PC-9 (cell line): ENCODE data around the gene LGALS7B. TPM values are rescaled to one million over a fixed set of nuclear protein-coding genes. Genes with fewer than 3 reads are reported as not detected.
"Not testable (repeated sequence)": the region's sequence is repeated elsewhere in the genome, so short reads cannot be mapped to it uniquely, and the experiment has no call there.

Source experiments
- BruUV-seq: library from RNA; stranded (reverse); fragments of 400-500 nt; replicated peaks from 2 replicates; lab custom pipeline; 2021; lab: Mats Ljungman, UMichigan
- CTCF ChIA-PET: fragments of 300-600 bp; sonication (Branson Sonifier 250); formaldehyde crosslinking; loops from one replicate; lab custom pipeline; 2022; ENCODE audit warnings: antibody characterized with exemption; lab: Charles Lee
- POLR2A ChIA-PET: fragments of 300-600 bp; sonication (Branson Sonifier 250); formaldehyde crosslinking; loops from one replicate; lab custom pipeline; 2022; ENCODE audit warnings: antibody characterized with exemption; ENCODE audit not compliant: unreplicated experiment; lab: Charles Lee
- DNase-seq, 2 experiments: peaks; one replicate each; pipeline versions ENCODE4 v3.0.0 to v3.0.0-alpha.2; 2015 to 2022; ENCODE audit warnings: mixed read lengths in 1 of 2
- H2AFZ ChIP-seq: fragments of 200-600 bp; sonication (generic); 2 replicates; pipeline ENCODE4 v1.8.1; 2017; ENCODE audit warnings: antibody characterized with exemption
- H3F3A ChIP-seq: fragments of 200-600 bp; sonication (generic); 2 replicates; pipeline ENCODE4 v1.8.1; 2017; ENCODE audit warnings: antibody characterized with exemption, mild to moderate bottlenecking, low read depth; ENCODE audit not compliant: insufficient read depth
- H3K27ac ChIP-seq: fragments of 200-600 bp; sonication (generic); 2 replicates; pipeline ENCODE4 v1.6.1; 2016; ENCODE audit warnings: mixed run types
- H3K27me3 ChIP-seq: fragments of 200-600 bp; sonication (generic); 2 replicates; pipeline ENCODE4 v1.6.1; 2016; ENCODE audit warnings: low read depth, mixed run types; ENCODE audit not compliant: insufficient read depth
- H3K36me3 ChIP-seq: fragments of 200-600 bp; sonication (generic); 2 replicates; pipeline ENCODE4 v1.6.1; 2016; ENCODE audit warnings: low read depth, mixed run types
- H3K4me1 ChIP-seq: fragments of 200-600 bp; sonication (generic); replicated peaks from 2 replicates; pipeline ENCODE4 v1.6.1; 2016; ENCODE audit warnings: mixed run types; ENCODE audit not compliant: insufficient read depth
- H3K4me2 ChIP-seq: fragments of 200-600 bp; sonication (generic); 2 replicates; pipeline ENCODE4 v1.6.1; 2017; ENCODE audit warnings: mixed run types
- H3K4me3 ChIP-seq: fragments of 200-600 bp; sonication (generic); 2 replicates; pipeline ENCODE4 v1.6.1; 2016; ENCODE audit warnings: mixed run types
- H3K79me2 ChIP-seq: fragments of 200-600 bp; sonication (generic); 2 replicates; pipeline ENCODE4 v1.6.1; 2017; ENCODE audit warnings: low read depth, mixed run types
- H3K9me2 ChIP-seq: fragments of 200-600 bp; sonication (generic); 2 replicates; pipeline ENCODE4 v1.8.1; 2017; ENCODE audit warnings: mild to moderate bottlenecking; ENCODE audit not compliant: insufficient read depth
- H3K9me3 ChIP-seq: fragments of 200-600 bp; sonication (generic); 2 replicates; pipeline ENCODE4 v1.8.1; 2016; ENCODE audit warnings: low read depth; ENCODE audit not compliant: insufficient read depth
- H4K20me1 ChIP-seq: fragments of 200-600 bp; sonication (generic); 2 replicates; pipeline ENCODE4 v1.8.1; 2017; ENCODE audit not compliant: insufficient read depth
- EZH2 ChIP-seq: fragments of 200-600 bp; sonication (generic); IDR thresholded peaks from 2 replicates; pipeline ENCODE4 v1.8.0; 2017; ENCODE audit warnings: antibody characterized with exemption, low read depth
- intact Hi-C: fragments of 100-400 bp; cut with micrococcal nuclease; formaldehyde crosslinking; loops from one replicate; pipeline ENCODE4 v1.10.0; 2022; ENCODE audit not compliant: unreplicated experiment
- total RNA-seq: library from RNA; stranded (reverse); gene quantifications from 2 replicates; pipeline ENCODE4 v1.2.3, GENCODE V29; 2021
- TF ChIP-seq, protein P1 (sequence below): fragments of 200-600 bp; sonication (generic); conservative IDR thresholded peaks from 2 replicates; pipeline ENCODE4 v1.6.1; 2017; ENCODE audit warnings: mixed run types, antibody characterized with exemption, mild to moderate bottlenecking, moderate library complexity

LGALS7B gene
- total RNA-seq, 1 experiment from 2014 or later = not detected

DNA sequence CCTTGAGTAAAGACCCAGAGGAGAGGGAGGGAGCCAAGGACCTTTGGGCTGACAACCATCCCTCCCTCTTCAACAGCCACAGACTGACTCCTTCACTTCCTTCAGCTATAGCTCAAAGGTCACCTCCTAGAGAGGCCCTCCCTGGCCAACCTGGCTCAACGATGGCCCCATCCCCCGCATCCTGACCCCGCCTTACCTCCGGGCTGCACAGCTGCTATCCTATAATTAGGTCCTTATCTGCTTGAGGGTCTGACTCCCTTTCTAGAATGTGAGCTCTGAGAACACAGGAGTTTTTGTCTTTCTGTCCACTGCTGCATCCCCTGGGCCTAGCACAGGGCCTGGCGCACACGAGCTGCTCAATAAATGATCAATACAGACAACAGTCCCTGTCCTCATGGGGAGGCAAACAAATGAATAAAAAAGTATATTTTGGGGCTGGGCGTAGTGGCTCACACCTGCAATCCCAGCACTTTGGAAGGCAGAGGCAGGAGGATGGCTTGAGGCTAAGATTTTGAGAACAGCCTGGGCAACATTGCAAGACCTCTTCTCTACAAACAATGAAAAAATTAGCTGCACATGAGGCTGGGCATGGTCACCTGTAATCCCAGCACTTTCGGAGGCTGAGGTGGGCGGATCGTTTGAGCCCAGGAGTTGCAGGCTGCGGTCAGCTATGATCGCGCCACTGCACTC lies 30.4 kb downstream of the LGALS7B start:
- intact Hi-C loops = no loop called here
- no TSS peak for BruUV-seq
- Histone ChIP-seq H3F3A (peaks cover 4% of the 10 kb centered on the region; the same call in 1 of the 2 replicates), H3K4me2 (no peak overlapping the region), H3K27me3 (no peaks in the 10 kb centered on the region), H3K9me3 (no peaks in the 10 kb centered on the region), H4K20me1 (no peaks in the 10 kb centered on the region), H3K79me2 (no peaks in the 10 kb centered on the region), H2AFZ (no peak overlapping the region), H3K27ac (no peak overlapping the region), H3K36me3 (no peaks in the 10 kb centered on the region; the same call in 1 of the 2 replicates), H3K9me2 (no peaks in the 10 kb centered on the region), H3K4me1 (peaks cover 8% of the 10 kb centered on the region; the same call in 1 of the 2 replicates), H3K4me3 (no peak overlapping the region)
- TF ChIP-seq, protein P1, sequence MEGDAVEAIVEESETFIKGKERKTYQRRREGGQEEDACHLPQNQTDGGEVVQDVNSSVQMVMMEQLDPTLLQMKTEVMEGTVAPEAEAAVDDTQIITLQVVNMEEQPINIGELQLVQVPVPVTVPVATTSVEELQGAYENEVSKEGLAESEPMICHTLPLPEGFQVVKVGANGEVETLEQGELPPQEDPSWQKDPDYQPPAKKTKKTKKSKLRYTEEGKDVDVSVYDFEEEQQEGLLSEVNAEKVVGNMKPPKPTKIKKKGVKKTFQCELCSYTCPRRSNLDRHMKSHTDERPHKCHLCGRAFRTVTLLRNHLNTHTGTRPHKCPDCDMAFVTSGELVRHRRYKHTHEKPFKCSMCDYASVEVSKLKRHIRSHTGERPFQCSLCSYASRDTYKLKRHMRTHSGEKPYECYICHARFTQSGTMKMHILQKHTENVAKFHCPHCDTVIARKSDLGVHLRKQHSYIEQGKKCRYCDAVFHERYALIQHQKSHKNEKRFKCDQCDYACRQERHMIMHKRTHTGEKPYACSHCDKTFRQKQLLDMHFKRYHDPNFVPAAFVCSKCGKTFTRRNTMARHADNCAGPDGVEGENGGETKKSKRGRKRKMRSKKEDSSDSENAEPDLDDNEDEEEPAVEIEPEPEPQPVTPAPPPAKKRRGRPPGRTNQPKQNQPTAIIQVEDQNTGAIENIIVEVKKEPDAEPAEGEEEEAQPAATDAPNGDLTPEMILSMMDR = no peak
- ChIA-PET CTCF (interaction anchor here (0.5 kb wide), 1 partner anchor 38 kb away, joined by 6 read pairs; no protein-coding TSS in a partner anchor), POLR2A (interaction anchor here (0.6 kb wide), 1 partner anchor 149 kb away, joined by 4 read pairs; no protein-coding TSS in a partner anchor)
- no peak for DNase-seq

DNA sequence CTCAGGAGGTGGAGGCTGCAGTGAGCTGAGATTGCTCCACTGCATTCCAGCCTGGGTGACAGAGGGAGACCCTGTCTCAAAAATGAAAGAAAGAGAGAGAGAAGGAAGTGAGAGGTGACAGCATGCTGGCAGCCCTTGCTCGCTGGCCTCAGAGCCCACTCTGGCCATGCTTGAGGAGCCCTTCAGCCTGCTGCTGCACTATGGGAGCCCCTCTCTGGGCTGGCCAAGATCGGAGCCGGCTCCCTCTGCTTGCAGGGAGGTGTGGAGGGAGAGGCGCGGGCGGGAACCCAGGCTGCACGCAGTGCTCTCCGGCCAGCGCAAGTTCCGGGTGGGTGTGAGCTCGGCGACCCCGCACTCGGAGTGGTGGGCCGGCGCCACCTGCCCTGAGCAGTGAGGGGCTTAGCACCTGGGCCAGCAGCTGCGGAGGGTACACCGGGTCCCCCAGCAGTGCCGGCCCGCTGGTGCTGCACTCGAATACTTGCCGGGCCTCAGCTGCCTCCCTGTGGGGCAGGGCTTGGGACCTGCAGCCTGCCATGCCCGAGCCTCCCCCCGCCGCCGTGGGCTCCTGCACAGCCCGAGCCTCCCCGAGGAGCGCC lies 32.3 kb downstream of the LGALS7B start:
- H3K27ac ChIP-seq, H3K9me2 ChIP-seq, H3K27me3 ChIP-seq, H3K4me3 ChIP-seq, H3F3A ChIP-seq, H4K20me1 ChIP-seq, intact Hi-C loops, H3K9me3 ChIP-seq, H3K4me2 ChIP-seq, H3K4me1 ChIP-seq, H2AFZ ChIP-seq, DNase-seq, H3K79me2 ChIP-seq, H3K36me3 ChIP-seq, BruUV-seq: not testable (repeated sequence)
- ChIA-PET POLR2A (interaction anchor here (0.7 kb wide), 1 partner anchor 524 kb away, joined by 6 read pairs; no protein-coding TSS in a partner anchor), CTCF (interaction anchor here (0.6 kb wide), 1 partner anchor 117 kb away, joined by 3 read pairs; no protein-coding TSS in a partner anchor)

DNA sequence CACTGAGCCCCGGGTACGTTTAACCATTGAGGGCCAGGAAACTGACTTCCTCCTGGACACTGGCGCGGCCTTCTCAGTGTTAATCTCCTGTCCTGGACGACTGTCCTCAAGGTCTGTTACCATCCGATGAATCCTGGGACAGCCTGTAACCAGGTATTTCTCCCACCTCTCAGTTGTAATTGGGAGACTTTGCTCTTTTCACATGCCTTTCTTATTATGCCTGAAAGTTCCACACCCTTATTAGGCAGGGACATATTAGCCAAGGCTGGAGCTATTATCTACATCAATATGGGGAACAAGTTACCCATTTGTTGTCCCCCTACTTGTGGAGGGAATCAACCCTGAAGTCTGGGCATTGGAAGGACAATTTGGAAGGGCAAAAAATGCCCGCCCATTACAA lies 36.9 kb downstream of the LGALS7B start:
- Histone ChIP-seq H3K79me2 (peaks cover 13% of the 10 kb centered on the region; the same call in 1 of the 2 replicates), H3F3A (peaks cover 21% of the 10 kb centered on the region), H3K4me1 (peaks cover 28% of the 10 kb centered on the region)
- H2AFZ ChIP-seq, intact Hi-C loops, H4K20me1 ChIP-seq, DNase-seq, H3K36me3 ChIP-seq, H3K9me2 ChIP-seq, H3K4me2 ChIP-seq, H3K27ac ChIP-seq, H3K9me3 ChIP-seq, BruUV-seq, CTCF ChIA-PET, H3K27me3 ChIP-seq, H3K4me3 ChIP-seq: not testable (repeated sequence)
- POLR2A ChIA-PET = interaction anchor here (0.6 kb wide), 1 partner anchor 257 kb away, joined by 7 read pairs; no protein-coding TSS in a partner anchor

DNA sequence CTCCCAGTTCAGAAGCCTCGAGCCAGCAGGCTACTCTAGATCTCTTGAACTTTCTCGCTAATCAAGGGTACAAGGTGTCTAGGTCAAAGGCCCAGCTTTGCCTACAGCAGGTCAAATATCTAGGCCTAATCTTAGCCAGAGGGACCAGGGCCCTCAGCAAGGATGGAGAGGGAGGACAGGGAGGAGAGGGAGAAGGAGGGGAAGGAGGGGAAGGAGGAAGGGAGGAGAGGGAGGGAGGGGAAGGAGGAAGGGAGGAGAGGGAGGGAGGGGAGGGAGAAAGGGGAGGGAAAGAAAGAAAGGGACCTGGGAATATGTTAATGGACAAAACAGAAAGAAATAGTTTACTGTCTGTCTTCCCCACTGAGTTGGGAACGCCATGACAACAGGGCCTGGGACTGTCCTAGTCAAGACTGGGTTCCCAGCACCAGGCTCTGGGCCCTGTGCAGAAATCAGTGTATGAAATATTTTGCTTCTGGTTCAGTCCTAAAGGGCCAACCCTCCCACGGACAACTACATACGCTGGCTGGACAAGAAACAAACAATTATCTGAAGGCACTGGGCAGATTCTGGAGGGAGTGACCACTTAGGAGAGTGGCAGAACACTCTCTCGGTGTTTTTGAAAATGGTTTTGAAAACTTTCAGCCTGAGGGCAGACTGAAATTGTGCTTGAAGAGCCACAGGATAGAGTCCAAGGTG lies 38.0 kb downstream of the LGALS7B start:
- no peak for DNase-seq
- Histone ChIP-seq H3K4me1 (peaks cover 31% of the 10 kb centered on the region), H3K27ac (no peak overlapping the region), H3K4me3 (no peak overlapping the region), H2AFZ (no peak overlapping the region), H3K9me2 (no peaks in the 10 kb centered on the region), H3K9me3 (no peaks in the 10 kb centered on the region), H3F3A (peaks cover 29% of the 10 kb centered on the region), H3K36me3 (peaks cover 3% of the 10 kb centered on the region), H4K20me1 (no peaks in the 10 kb centered on the region), H3K79me2 (peaks cover 13% of the 10 kb centered on the region; the same call in 1 of the 2 replicates), H3K4me2 (no peak overlapping the region), H3K27me3 (no peaks in the 10 kb centered on the region)
- intact Hi-C loops = no loop called here
- no TSS peak for BruUV-seq
- POLR2A ChIA-PET = no interaction called here
- CTCF ChIA-PET = no interaction called here
- no peak for TF ChIP-seq EZH2
- TF ChIP-seq, protein P1 = no peak

DNA sequence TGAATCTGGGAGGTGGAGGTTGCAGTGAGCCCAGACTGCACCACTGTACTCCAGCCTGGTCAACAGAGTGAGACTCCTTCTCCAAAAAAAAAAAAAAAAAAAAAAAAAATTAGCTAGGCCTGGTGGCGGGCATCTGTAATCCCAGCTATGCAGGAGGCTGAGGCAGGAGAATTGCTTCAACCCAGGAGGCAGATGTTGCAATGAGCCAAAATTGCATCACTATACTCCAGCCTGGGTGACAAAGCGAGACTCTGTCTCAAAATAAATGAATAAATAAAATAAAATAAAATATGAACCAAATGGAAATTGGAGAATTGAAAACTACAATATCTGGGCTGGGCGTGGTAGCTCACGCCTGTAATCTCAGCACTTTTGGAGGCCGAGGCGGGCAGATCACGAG lies 40.2 kb downstream of the LGALS7B start:
- H3K36me3 ChIP-seq, intact Hi-C loops, H2AFZ ChIP-seq, H3K27me3 ChIP-seq, H4K20me1 ChIP-seq, BruUV-seq, H3K9me3 ChIP-seq, H3K9me2 ChIP-seq: not testable (repeated sequence)
- peak in 1 of 2 experiments; percentile 65 for DNase-seq
- peaks cover 44% of the 10 kb centered on the region for H3F3A ChIP-seq
- H3K4me2 ChIP-seq = peak overlapping the region; percentile 78
- peak overlapping the region; percentile 60; the same call in 1 of the 2 replicates for H3K4me3 ChIP-seq
- H3K79me2 ChIP-seq = peaks cover 13% of the 10 kb centered on the region; the same call in 1 of the 2 replicates
- ChIA-PET CTCF (interaction anchor here (0.6 kb wide), 2 partner anchors 42 to 55 kb away, joined by 3 to 6 read pairs; no protein-coding TSS in a partner anchor), POLR2A (interaction anchor here (0.6 kb wide), 1 partner anchor 255 kb away, joined by 9 read pairs; no protein-coding TSS in a partner anchor)
- H3K4me1 ChIP-seq = peaks cover 50% of the 10 kb centered on the region
- peak overlapping the region; percentile 98 for H3K27ac ChIP-seq
